WTC11 (cell line): Measurements from ENCODE around the gene CLIP2. TPM values are rescaled to one million over a fixed set of nuclear protein-coding genes. Genes with fewer than 3 reads are reported as not detected.
"Not testable (repeated sequence)": the region's sequence is repeated elsewhere in the genome, so short reads cannot be mapped to it uniquely, and the experiment has no call there.

Source experiments
- ATAC-seq: fragments of 200-7000 bp; cut with Tn5 transposase; 2 replicates; pipeline ENCODE4 v1.10.0; 2021; ENCODE audit warnings: mild to moderate bottlenecking, moderate library complexity
- CTCF ChIA-PET: fragments of 300-600 bp; sonication (Branson Sonifier 250); formaldehyde crosslinking; loops from one replicate; lab custom pipeline; 2021; ENCODE audit warnings: antibody characterized with exemption; lab: Charles Lee
- POLR2A ChIA-PET: fragments of 350-600 bp; sonication (Branson Sonifier 250); formaldehyde crosslinking; loops from one replicate; lab custom pipeline; 2021; ENCODE audit warnings: antibody characterized with exemption; lab: Charles Lee
- DNase-seq: peaks from one replicate; pipeline ENCODE4 v3.0.0; 2021; ENCODE audit warnings: low spot score
- H3K27ac Mint-ChIP-seq: 2 replicates; pipeline ENCODE4 v1.8.0; 2021; ENCODE audit warnings: mixed read lengths
- H3K27me3 Mint-ChIP-seq: 2 replicates; pipeline ENCODE4 v1.8.0; 2021; ENCODE audit warnings: low read depth, mild to moderate bottlenecking, moderate library complexity, mixed read lengths
- H3K36me3 Mint-ChIP-seq: 2 replicates; pipeline ENCODE4 v1.8.0; 2021; ENCODE audit warnings: mixed read lengths
- H3K4me1 Mint-ChIP-seq: 2 replicates; pipeline ENCODE4 v1.8.0; 2022; ENCODE audit warnings: mixed read lengths
- H3K4me3 Mint-ChIP-seq: 2 replicates; pipeline ENCODE4 v1.8.0; 2021; ENCODE audit warnings: mild to moderate bottlenecking, moderate library complexity, mixed read lengths
- H3K9me3 Mint-ChIP-seq: 2 replicates; pipeline ENCODE4 v1.8.0; 2021; ENCODE audit warnings: mixed read lengths
- AFF4 ChIP-seq: sonication (generic); formaldehyde crosslinking; IDR thresholded peaks from 2 replicates; pipeline ENCODE4 v1.8.1; 2023; ENCODE audit warnings: mild to moderate bottlenecking, missing genetic modification reagents, borderline replicate concordance
- AR ChIP-seq: fragments of 250-450 bp; sonication (Bioruptor Pico); IDR thresholded peaks from 2 replicates; pipeline ENCODE4 v1.9.0; 2021; ENCODE audit warnings: mild to moderate bottlenecking
- CDX4 ChIP-seq: fragments of 250-450 bp; sonication (Bioruptor Pico); IDR thresholded peaks from 2 replicates; pipeline ENCODE4 v1.9.0; 2021; ENCODE audit warnings: moderate library complexity, mild to moderate bottlenecking, inconsistent platforms, borderline replicate concordance
- E2F5 ChIP-seq: sonication (generic); formaldehyde crosslinking; IDR thresholded peaks from 2 replicates; pipeline ENCODE4 v1.8.1; 2022; ENCODE audit warnings: mild to moderate bottlenecking, moderate library complexity, missing genetic modification reagents
- GABPB1 ChIP-seq: sonication (generic); formaldehyde crosslinking; IDR thresholded peaks from 2 replicates; pipeline ENCODE4 v1.8.1; 2023; ENCODE audit warnings: mild to moderate bottlenecking, missing genetic modification reagents
- HMGA2 ChIP-seq: fragments of 250-450 bp; sonication (Bioruptor Pico); IDR thresholded peaks from 2 replicates; pipeline ENCODE4 v1.4.0; 2021; ENCODE audit warnings: mild to moderate bottlenecking, moderate library complexity
- IRF2 ChIP-seq: sonication (generic); formaldehyde crosslinking; IDR thresholded peaks from 2 replicates; pipeline ENCODE4 v1.8.0; 2022; ENCODE audit warnings: low read depth, missing genetic modification reagents, borderline replicate concordance
- KAT7 ChIP-seq: sonication (generic); formaldehyde crosslinking; IDR thresholded peaks from 2 replicates; pipeline ENCODE4 v1.8.1; 2023; ENCODE audit warnings: missing genetic modification reagents, mild to moderate bottlenecking, borderline replicate concordance
- NR1H2 ChIP-seq: sonication (generic); formaldehyde crosslinking; IDR thresholded peaks from 2 replicates; pipeline ENCODE4 v1.9.0; 2021; ENCODE audit warnings: mild to moderate bottlenecking, moderate library complexity, missing genetic modification reagents
- NR2C2 ChIP-seq: sonication (generic); formaldehyde crosslinking; IDR thresholded peaks from 2 replicates; pipeline ENCODE4 v1.8.0; 2022; ENCODE audit warnings: mild to moderate bottlenecking, missing genetic modification reagents
- OVOL2 ChIP-seq: fragments of 250-450 bp; sonication (Bioruptor Pico); IDR thresholded peaks from 2 replicates; pipeline ENCODE4 v1.9.0; 2021; ENCODE audit warnings: mild to moderate bottlenecking, borderline replicate concordance
- PRRX2 ChIP-seq: fragments of 250-450 bp; sonication (Bioruptor Pico); IDR thresholded peaks from 2 replicates; pipeline ENCODE4 v1.8.0; 2021; ENCODE audit warnings: mild to moderate bottlenecking
- SMAD4 ChIP-seq: sonication (generic); formaldehyde crosslinking; IDR thresholded peaks from 2 replicates; pipeline ENCODE4 v1.8.0; 2022; ENCODE audit warnings: mild to moderate bottlenecking, missing genetic modification reagents
- TP53 ChIP-seq: sonication (generic); formaldehyde crosslinking; IDR thresholded peaks from 2 replicates; pipeline ENCODE4 v1.8.1; 2023; ENCODE audit warnings: mild to moderate bottlenecking, missing genetic modification reagents
- ZNF416 ChIP-seq: fragments of 250-450 bp; sonication (Bioruptor Pico); IDR thresholded peaks from 2 replicates; pipeline ENCODE4 v1.9.0; 2021; ENCODE audit warnings: mild to moderate bottlenecking, inconsistent platforms
- total RNA-seq: library from RNA; stranded (reverse); gene quantifications from 3 replicates; pipeline ENCODE4 v1.2.3, GENCODE V29; 2021

Gene CLIP2
- total RNA-seq, 1 experiment from 2014 or later, result 48.1 TPM

- no peak for TF ChIP-seq AR
Observed at GRCh38 chr7:74379938-74380337, 90.7 kb downstream of the CLIP2 start (continued).

- ChIA-PET CTCF (interaction anchor here (0.6 to 2.4 kb wide), 3 partner anchors 21 to 116 kb away, joined by 3 to 8 read pairs (median 6); no protein-coding TSS in a partner anchor), POLR2A (no interaction called here)
- Mint-ChIP-seq H3K36me3 (peaks cover 25% of the 10 kb centered on the region), H3K4me1 (peaks cover 6% of the 10 kb centered on the region; the same call in 1 of the 2 replicates), H3K27me3 (no peaks in the 10 kb centered on the region), H3K9me3 (peaks cover 6% of the 10 kb centered on the region; the same call in 1 of the 2 replicates)
- no peak; the same call in 1 of the 2 replicates for ATAC-seq
- TF ChIP-seq GABPB1 (CRISPR knock-in tag) (peak; percentile 62; the same call in 1 of the 2 replicates), ZNF416 (no peak)
- TF ChIP-seq, all 79 proteins: peak for 1
- Mint-ChIP-seq H3K27ac (peak overlapping the region; percentile 21; the same call in 1 of the 2 replicates), H3K4me3 (no peak overlapping the region)
- no peak for DNase-seq
Observed at GRCh38 chr7:74380720-74381119, 91.5 kb downstream of the CLIP2 start.

- CTCF ChIA-PET, H3K27ac Mint-ChIP-seq, H3K4me1 Mint-ChIP-seq, H3K27me3 Mint-ChIP-seq, H3K9me3 Mint-ChIP-seq, POLR2A ChIA-PET, ATAC-seq, DNase-seq, H3K4me3 Mint-ChIP-seq: not testable (repeated sequence)
- peaks cover 26% of the 10 kb centered on the region for H3K36me3 Mint-ChIP-seq
Observed at GRCh38 chr7:74384086-74384485, 94.9 kb downstream of the CLIP2 start.

GRCh38 chr7:74384854-74385253, 95.6 kb downstream of the CLIP2 start:
- H3K4me3 Mint-ChIP-seq, CTCF ChIA-PET, H3K27ac Mint-ChIP-seq, H3K27me3 Mint-ChIP-seq, ATAC-seq, POLR2A ChIA-PET, H3K9me3 Mint-ChIP-seq, H3K4me1 Mint-ChIP-seq, DNase-seq: not testable (repeated sequence)
- peaks cover 27% of the 10 kb centered on the region for H3K36me3 Mint-ChIP-seq

GRCh38 chr7:74387606-74388005, 98.4 kb downstream of the CLIP2 start:
- ChIA-PET CTCF (interaction anchor here (1.8 kb wide), 1 partner anchor 181 kb away, joined by 5 read pairs; no protein-coding TSS in a partner anchor), POLR2A (no interaction called here)
- no peaks in the 10 kb centered on the region for H3K27me3 Mint-ChIP-seq
- peaks cover 27% of the 10 kb centered on the region for H3K36me3 Mint-ChIP-seq
- no peak for ATAC-seq
- DNase-seq, result no peak
- no peak overlapping the region for H3K27ac Mint-ChIP-seq
- peaks cover 6% of the 10 kb centered on the region; the same call in 1 of the 2 replicates for H3K9me3 Mint-ChIP-seq
- H3K4me1 Mint-ChIP-seq, result no peaks in the 10 kb centered on the region
- H3K4me3 Mint-ChIP-seq, result no peak overlapping the region
- TF ChIP-seq OVOL2 (CRISPR knock-in tag), result no peak
- no peak for TF ChIP-seq TP53 (CRISPR knock-in tag)
- no peak for TF ChIP-seq KAT7 (CRISPR knock-in tag)
- TF ChIP-seq AR, result no peak
- TF ChIP-seq SMAD4, result no peak
- TF ChIP-seq NR2C2 (CRISPR knock-in tag), result no peak
- no peak for TF ChIP-seq E2F5 (CRISPR knock-in tag)
- TF ChIP-seq IRF2 (CRISPR knock-in tag), result no peak
- TF ChIP-seq HMGA2 (CRISPR knock-in tag), result no peak
- TF ChIP-seq AFF4, result no peak
- TF ChIP-seq NR1H2 (CRISPR knock-in tag), result no peak
- TF ChIP-seq CDX4 (CRISPR knock-in tag), result no peak
- TF ChIP-seq PRRX2 (CRISPR knock-in tag), result no peak
